Stomach (tissue), 4 donors: ENCODE results near the gene TPST2.

Experiments
- CTCF ChIP-seq, 7 experiments: fragments of 450-650 bp in 4 of 7; fragments of 200-600 bp in 3 of 7; sonication (generic) in 3 of 7; IDR thresholded peaks; one replicate each; pipeline ENCODE4 v1.5.1; 2016 to 2019; ENCODE audit warnings: antibody characterized with exemption in 7 of 7, control low read depth in 2 of 7, mild to moderate bottlenecking in 1 of 7
- EP300 ChIP-seq: sonication (generic); formaldehyde crosslinking; IDR thresholded peaks from one replicate; pipeline ENCODE4 v1.6.1; 2017; ENCODE audit warnings: antibody characterized with exemption
- POLR2A ChIP-seq, 4 donors: fragments of 450-650 bp; IDR thresholded peaks; one replicate each; pipeline ENCODE4 v1.6.1; 2016; ENCODE audit warnings: antibody characterized with exemption in 4 of 4, control low read depth in 2 of 4, mild to moderate bottlenecking in 1 of 4, moderate library complexity in 1 of 4
- POLR2AphosphoS5 ChIP-seq, 3 donors: sonication (generic); formaldehyde crosslinking; IDR thresholded peaks; one replicate each; pipeline ENCODE4 v1.6.1; 2016; ENCODE audit warnings: antibody characterized with exemption in 3 of 3

GRCh38 chr22:26512149-26512793, 77.7 kb downstream of the TPST2 start, which contains the start of gene TFIP11:
- TF ChIP-seq POLR2AphosphoS5 (IDR thresholded peaks at IDR 0.05) = peak; percentile 89 to 99 (median 95)
- TF ChIP-seq CTCF (IDR thresholded peaks at IDR 0.05) = no peak
- peak in 1 of 4 donors; percentile 36 for TF ChIP-seq POLR2A (IDR thresholded peaks at IDR 0.05)
- no peak for TF ChIP-seq EP300
